B cell (primary cell): ENCODE data around the gene TKT. TPM values are rescaled to one million over a fixed set of nuclear protein-coding genes. Genes with fewer than 3 reads are reported as not detected.

ENCODE experiments used
- ATAC-seq: fragments of 200-7000 bp; cut with Tn5 transposase; one replicate; pipeline ENCODE4 v1.10.0; 2021; ENCODE audit warnings: low read depth, mild to moderate bottlenecking, moderate number of reproducible peaks, moderate library complexity
- CTCF ChIA-PET: fragments of 350-600 bp; sonication (Branson Sonifier 250); formaldehyde crosslinking; loops from one replicate; lab custom pipeline; 2021; ENCODE audit warnings: antibody characterized with exemption, inconsistent platforms; lab: Charles Lee
- POLR2A ChIA-PET: fragments of 350-600 bp; sonication (Branson Sonifier 250); formaldehyde crosslinking; loops from one replicate; lab custom pipeline; 2021; ENCODE audit warnings: antibody characterized with exemption; lab: Charles Lee
- DNase-seq: peaks from one replicate; pipeline ENCODE4 v3.0.0; 2013
- H2AFZ ChIP-seq: 2 replicates; pipeline ENCODE4 v1.6.1; 2012; ENCODE audit warnings: mild to moderate bottlenecking, low read depth, low read length; ENCODE audit not compliant: insufficient read depth, poor library complexity, severe bottlenecking
- H3K27ac ChIP-seq, 2 donors: 1 replicate in 1 of 2; 2 replicates in 1 of 2; pipeline ENCODE4 v1.5.1; 2012 to 2013; ENCODE audit warnings: low read length in 2 of 2, mild to moderate bottlenecking in 2 of 2, moderate library complexity in 1 of 2
- H3K27me3 ChIP-seq, 4 experiments: fragments of 200-600 bp in 1 of 4; sonication (generic) in 1 of 4; replicated peaks in 1 of 4; 1 replicate in 2 of 4; 2 replicates in 2 of 4; pipeline versions ENCODE4 v1.6.1 to v1.7.0; 2013 to 2016; ENCODE audit warnings: low read length in 3 of 4, mild to moderate bottlenecking in 2 of 4, mixed read lengths in 1 of 4, moderate library complexity in 1 of 4; ENCODE audit not compliant: insufficient read depth in 4 of 4, control insufficient read depth in 3 of 4; ENCODE audit errors: control extremely low read depth in 1 of 4
- H3K36me3 ChIP-seq, 2 experiments: replicated peaks in 1 of 2; 1 replicate in 1 of 2; 2 replicates in 1 of 2; pipeline versions ENCODE4 v1.6.1 to v1.7.1; 2013; ENCODE audit warnings: low read length in 1 of 2; ENCODE audit not compliant: insufficient read depth in 2 of 2, control insufficient read depth in 1 of 2; ENCODE audit errors: control extremely low read depth in 1 of 2, extremely low read depth in 1 of 2
- H3K4me1 ChIP-seq, 2 donors: fragments of 200-600 bp in 1 of 2; sonication (generic) in 1 of 2; 1 replicate in 1 of 2; 2 replicates in 1 of 2; pipeline versions ENCODE4 v1.5.1 to v1.6.1; 2013 to 2017; ENCODE audit warnings: low read length in 2 of 2; ENCODE audit not compliant: control insufficient read depth in 2 of 2, insufficient read depth in 2 of 2
- H3K4me2 ChIP-seq: replicated peaks from 2 replicates; pipeline ENCODE3; 2012; ENCODE audit warnings: mild to moderate bottlenecking, low read depth, low read length; ENCODE audit not compliant: poor library complexity, severe bottlenecking
- H3K4me3 ChIP-seq, 5 experiments: fragments of 200-600 bp in 1 of 5; sonication (generic) in 1 of 5; 1 replicate in 3 of 5; 2 replicates in 2 of 5; pipeline versions ENCODE4 v1.5.1 to v1.7.0; 2011 to 2016; ENCODE audit warnings: low read length in 4 of 5, mild to moderate bottlenecking in 4 of 5, low read depth in 2 of 5, control low read depth in 1 of 5, moderate library complexity in 1 of 5; ENCODE audit not compliant: insufficient read depth in 1 of 5; ENCODE audit errors: control extremely low read depth in 1 of 5, extremely low read depth in 1 of 5
- H3K79me2 ChIP-seq: fragments of 200-600 bp; sonication (generic); one replicate; pipeline ENCODE4 v1.6.0; 2016; ENCODE audit warnings: low read length; ENCODE audit not compliant: control insufficient read depth, insufficient read depth
- H3K9ac ChIP-seq: fragments of 200-600 bp; sonication (generic); 2 replicates; pipeline ENCODE4 v1.6.1; 2017; ENCODE audit warnings: mild to moderate bottlenecking, low read length, moderate library complexity
- H3K9me3 ChIP-seq, 3 donors: one replicate each; pipeline versions ENCODE4 v1.6.1 to v1.7.1; 2013; ENCODE audit warnings: low read length in 2 of 3; ENCODE audit not compliant: control insufficient read depth in 2 of 3, insufficient read depth in 1 of 3; ENCODE audit errors: control extremely low read depth in 1 of 3
- H4K20me1 ChIP-seq: 2 replicates; pipeline ENCODE4 v1.6.0; 2012; ENCODE audit warnings: mild to moderate bottlenecking, low read length; ENCODE audit not compliant: insufficient read depth, control insufficient read depth, poor library complexity, severe bottlenecking
- H3K27ac Mint-ChIP-seq: one replicate; pipeline ENCODE4 v1.8.0; 2021; ENCODE audit warnings: mixed read lengths
- H3K27me3 Mint-ChIP-seq: one replicate; pipeline ENCODE4 v1.8.0; 2021; ENCODE audit warnings: mixed read lengths
- H3K4me1 Mint-ChIP-seq: one replicate; pipeline ENCODE4 v1.8.0; 2021; ENCODE audit warnings: mixed read lengths
- H3K4me3 Mint-ChIP-seq: one replicate; pipeline ENCODE4 v1.8.0; 2021; ENCODE audit warnings: mixed read lengths
- H3K9me3 Mint-ChIP-seq: one replicate; pipeline ENCODE4 v1.8.0; 2022; ENCODE audit warnings: mixed read lengths; ENCODE audit not compliant: insufficient read depth
- EZH2 ChIP-seq: IDR thresholded peaks from 2 replicates; pipeline ENCODE4 v1.6.1; 2012; ENCODE audit warnings: borderline replicate concordance, low read depth, mild to moderate bottlenecking, moderate library complexity, low read length; ENCODE audit not compliant: insufficient read depth, poor library complexity, severe bottlenecking
- WGBS: methylation state at CpG from one replicate; pipeline ENCODE4 v1.1.5; 2013; ENCODE audit warnings: missing lambda C conversion rate; ENCODE audit not compliant: insufficient coverage; 5-methylcytosine and 5-hydroxymethylcytosine counted together
- intact Hi-C: fragments of 100-400 bp; cut with micrococcal nuclease; formaldehyde crosslinking; loops from one replicate; pipeline ENCODE4 v1.10.0; 2022
- polyA plus RNA-seq: library from polyadenylated mRNA; depleted of rRNA; stranded (reverse); fragments of >200 nt; gene quantifications from 2 replicates; pipeline ENCODE4 v1.2.3, GENCODE V29; 2012
- total RNA-seq, 2 donors: library from RNA; stranded (reverse); fragments of 120-200 nt in 1 of 2; gene quantifications; 1 replicate in 1 of 2; 2 replicates in 1 of 2; pipeline versions ENCODE4 v1.2.3 to v1.2.4, GENCODE V29; 2013 to 2022
- TF ChIP-seq, protein P1 (sequence below): fragments of 200-600 bp; IDR thresholded peaks from one replicate; pipeline ENCODE4 v1.8.0; 2022; ENCODE audit warnings: antibody characterized with exemption, mild to moderate bottlenecking

The TKT gene
- total and polyA plus RNA-seq, 2 donors (not counting 1 experiment from before 2014, with no cell fraction given), result 69.5 to 81.0 TPM

- Mint-ChIP-seq H3K9me3 (no peaks in the 10 kb centered on the region), H3K4me1 (peaks cover 5% of the 10 kb centered on the region), H3K27ac (no peak overlapping the region), H3K4me3 (no peak overlapping the region), H3K27me3 (no peaks in the 10 kb centered on the region)
- H3K4me3 ChIP-seq, result no peak overlapping the region
- H3K4me2 ChIP-seq, result no peak overlapping the region
- TF ChIP-seq EZH2, result no peak
- TF ChIP-seq, protein P1, sequence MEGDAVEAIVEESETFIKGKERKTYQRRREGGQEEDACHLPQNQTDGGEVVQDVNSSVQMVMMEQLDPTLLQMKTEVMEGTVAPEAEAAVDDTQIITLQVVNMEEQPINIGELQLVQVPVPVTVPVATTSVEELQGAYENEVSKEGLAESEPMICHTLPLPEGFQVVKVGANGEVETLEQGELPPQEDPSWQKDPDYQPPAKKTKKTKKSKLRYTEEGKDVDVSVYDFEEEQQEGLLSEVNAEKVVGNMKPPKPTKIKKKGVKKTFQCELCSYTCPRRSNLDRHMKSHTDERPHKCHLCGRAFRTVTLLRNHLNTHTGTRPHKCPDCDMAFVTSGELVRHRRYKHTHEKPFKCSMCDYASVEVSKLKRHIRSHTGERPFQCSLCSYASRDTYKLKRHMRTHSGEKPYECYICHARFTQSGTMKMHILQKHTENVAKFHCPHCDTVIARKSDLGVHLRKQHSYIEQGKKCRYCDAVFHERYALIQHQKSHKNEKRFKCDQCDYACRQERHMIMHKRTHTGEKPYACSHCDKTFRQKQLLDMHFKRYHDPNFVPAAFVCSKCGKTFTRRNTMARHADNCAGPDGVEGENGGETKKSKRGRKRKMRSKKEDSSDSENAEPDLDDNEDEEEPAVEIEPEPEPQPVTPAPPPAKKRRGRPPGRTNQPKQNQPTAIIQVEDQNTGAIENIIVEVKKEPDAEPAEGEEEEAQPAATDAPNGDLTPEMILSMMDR, result no peak
- no peaks in the 10 kb centered on the region for H3K4me1 ChIP-seq
- no peak for DNase-seq
- H3K27ac ChIP-seq, result no peak overlapping the region
- H3K9ac ChIP-seq, result no peak overlapping the region
- no peaks in the 10 kb centered on the region for H3K27me3 ChIP-seq
- intact Hi-C loops, result no loop called here
- 93% methylated on average over 5 of the region's 5 CpGs for WGBS
- H3K79me2 ChIP-seq, result no peaks in the 10 kb centered on the region
- peaks cover 0 to 60% of the 10 kb centered on the region in 2 experiments for H3K36me3 ChIP-seq
- no peak overlapping the region for H2AFZ ChIP-seq
- no peaks in the 10 kb centered on the region for H4K20me1 ChIP-seq
- ChIA-PET POLR2A (no interaction called here), CTCF (interaction anchor here (1.4 kb wide), 1 partner anchor 28 kb away, joined by 6 read pairs; no protein-coding TSS in a partner anchor)
- ATAC-seq, result no peak
- H3K9me3 ChIP-seq, result peaks cover 0 to 5% (median 0%) of the 10 kb centered on the region in 3 donors
Observed at GRCh38 chr3:53224536-53224935, 31.3 kb downstream of the TKT start.

DNA sequence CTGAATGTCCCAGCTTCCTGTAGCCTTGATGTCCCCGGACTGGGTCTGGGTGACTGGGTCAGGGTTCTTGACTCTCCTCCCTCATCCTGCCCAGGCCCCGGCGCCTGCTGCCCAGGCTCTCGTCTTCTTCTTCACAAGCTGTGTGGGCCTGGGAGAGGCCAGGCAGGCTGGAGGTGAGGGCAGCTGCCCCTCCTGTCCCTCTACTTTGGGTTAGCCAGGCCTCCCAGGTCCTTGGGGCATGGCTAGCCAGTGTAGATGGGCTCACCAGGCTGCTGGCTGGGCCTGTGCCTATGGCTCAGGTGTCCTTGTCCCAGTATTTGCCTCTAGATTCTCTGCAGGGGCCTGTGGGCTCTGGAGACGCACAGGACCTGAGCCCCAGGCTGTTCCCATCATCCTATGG is 31.8 kb downstream of the TKT start:
- DNase-seq, result no peak
- Histone ChIP-seq H4K20me1 (no peaks in the 10 kb centered on the region), H3K4me3 (no peak overlapping the region), H3K4me1 (no peaks in the 10 kb centered on the region), H3K9ac (no peak overlapping the region), H3K9me3 (peaks cover 0 to 5% (median 0%) of the 10 kb centered on the region in 3 donors), H3K36me3 (peaks cover 0 to 55% of the 10 kb centered on the region in 2 experiments), H3K27ac (no peak overlapping the region), H3K27me3 (no peaks in the 10 kb centered on the region), H2AFZ (no peak overlapping the region), H3K79me2 (no peaks in the 10 kb centered on the region), H3K4me2 (no peak overlapping the region)
- Mint-ChIP-seq H3K4me1 (peaks cover 5% of the 10 kb centered on the region), H3K27me3 (no peaks in the 10 kb centered on the region), H3K27ac (no peak overlapping the region), H3K4me3 (no peak overlapping the region), H3K9me3 (no peaks in the 10 kb centered on the region)
- intact Hi-C loops, result no loop called here
- no peak for TF ChIP-seq EZH2
- TF ChIP-seq, protein P1, result no peak
- ChIA-PET CTCF (interaction anchor here (1.4 kb wide), 1 partner anchor 28 kb away, joined by 6 read pairs; no protein-coding TSS in a partner anchor), POLR2A (no interaction called here)
- WGBS, result 100% methylated on average over 2 of the region's 5 CpGs
- ATAC-seq, result no peak
